H1 (cell line): ENCODE measurements around the gene DEK. TPM values are rescaled to one million over a fixed set of nuclear protein-coding genes. Genes with fewer than 3 reads are reported as not detected.

Source experiments
- CTCF ChIA-PET: fragments of 300-600 bp; sonication (Branson Sonifier 250); formaldehyde crosslinking; loops from one replicate; lab custom pipeline; 2021; ENCODE audit not compliant: partially characterized antibody; lab: Charles Lee
- POLR2A ChIA-PET: fragments of 300-600 bp; sonication (Branson Sonifier 250); formaldehyde crosslinking; loops from one replicate; lab custom pipeline; 2021; ENCODE audit warnings: inconsistent platforms; ENCODE audit not compliant: partially characterized antibody; lab: Charles Lee
- DNase-seq, 2 experiments: peaks; one replicate each; pipeline versions ENCODE4 v3.0.0 to v3.0.0-alpha.2; 2010 to 2022; ENCODE audit warnings: low spot score in 2 of 2, low read depth in 1 of 2, mixed read lengths in 1 of 2
- FAIRE-seq: peaks from 2 replicates; lab custom pipeline; 2011; peaks lifted over from hg19 to GRCh38; lab: Jason Lieb, UNC
- H2AFZ ChIP-seq: 2 replicates; pipeline ENCODE4 v1.8.1; 2012; ENCODE audit warnings: low read length, inconsistent platforms
- H2AK5ac ChIP-seq: 2 replicates; pipeline ENCODE4 v1.6.1; 2013; ENCODE audit warnings: low read depth, low read length
- H2BK120ac ChIP-seq: replicated peaks from 2 replicates; pipeline ENCODE3; 2013; ENCODE audit warnings: low read depth, low read length, inconsistent platforms
- H2BK12ac ChIP-seq: 2 replicates; pipeline ENCODE4 v1.6.1; 2013; ENCODE audit warnings: low read depth, low read length
- H2BK15ac ChIP-seq: 2 replicates; pipeline ENCODE4 v1.6.1; 2013; ENCODE audit warnings: low read length
- H2BK20ac ChIP-seq: 2 replicates; pipeline ENCODE4 v1.6.1; 2013; ENCODE audit warnings: low read length
- H2BK5ac ChIP-seq: 2 replicates; pipeline ENCODE4 v1.6.1; 2013; ENCODE audit warnings: low read depth, low read length
- H3K14ac ChIP-seq: 2 replicates; pipeline ENCODE4 v1.6.1; 2013; ENCODE audit warnings: inconsistent platforms; ENCODE audit not compliant: insufficient read length
- H3K18ac ChIP-seq: 2 replicates; pipeline ENCODE4 v1.6.1; 2013; ENCODE audit warnings: low read length; ENCODE audit errors: extremely low read depth
- H3K23ac ChIP-seq: 2 replicates; pipeline ENCODE4 v1.6.1; 2013; ENCODE audit warnings: inconsistent platforms; ENCODE audit not compliant: insufficient read length
- H3K23me2 ChIP-seq: 2 replicates; pipeline ENCODE4 v1.6.1; 2013; ENCODE audit warnings: low read depth, low read length
- H3K27ac ChIP-seq: 2 replicates; pipeline ENCODE4 v1.6.1; 2011; ENCODE audit warnings: low read depth, low read length, inconsistent platforms
- H3K27me3 ChIP-seq, 4 experiments: replicated peaks in 1 of 4; 1 replicate in 1 of 4; 2 replicates in 3 of 4; pipeline versions ENCODE4 v1.6.1 to v1.8.1; 2011 to 2013; ENCODE audit warnings: low read length in 3 of 4, mild to moderate bottlenecking in 3 of 4, inconsistent platforms in 2 of 4, mixed read lengths in 2 of 4, moderate library complexity in 1 of 4; ENCODE audit not compliant: control insufficient read depth in 3 of 4, insufficient read depth in 3 of 4; ENCODE audit errors: extremely low read depth in 1 of 4
- H3K36me3 ChIP-seq, 4 experiments: 2 replicates each; pipeline versions ENCODE4 v1.6.1 to v1.8.1; 2011 to 2013; ENCODE audit warnings: mild to moderate bottlenecking in 4 of 4, low read length in 3 of 4, moderate library complexity in 2 of 4, control low read depth in 1 of 4, inconsistent platforms in 1 of 4; ENCODE audit not compliant: insufficient read depth in 4 of 4, control insufficient read depth in 2 of 4
- H3K4ac ChIP-seq: replicated peaks from 2 replicates; pipeline ENCODE3; 2013; ENCODE audit warnings: low read length, low read depth, mixed read lengths, inconsistent platforms; ENCODE audit not compliant: insufficient read length
- H3K4me1 ChIP-seq, 4 experiments: replicated peaks in 1 of 4; 1 replicate in 1 of 4; 2 replicates in 3 of 4; pipeline versions ENCODE4 v1.6.1 to v1.8.1; 2011 to 2013; ENCODE audit warnings: low read length in 3 of 4, inconsistent platforms in 2 of 4, mixed read lengths in 1 of 4; ENCODE audit not compliant: insufficient read depth in 4 of 4, control insufficient read depth in 3 of 4
- H3K4me2 ChIP-seq, 2 experiments: 2 replicates each; pipeline versions ENCODE4 v1.6.1 to v1.8.1; 2011 to 2013; ENCODE audit warnings: low read depth in 2 of 2, low read length in 2 of 2, control low read depth in 1 of 2, inconsistent platforms in 1 of 2, mild to moderate bottlenecking in 1 of 2; ENCODE audit not compliant: insufficient read depth in 1 of 2
- H3K4me3 ChIP-seq, 4 experiments: fragments of 200-600, 300-600 bp in 1 of 4; sonication (generic), shearing (Covaris generic), sonication (Bioruptor Twin) in 1 of 4; 2 replicates each; pipeline versions ENCODE4 v1.5.1 to v1.8.1; 2011 to 2016; ENCODE audit warnings: low read length in 4 of 4, low read depth in 3 of 4, control low read depth in 2 of 4, inconsistent platforms in 2 of 4, mild to moderate bottlenecking in 2 of 4, mixed read lengths in 1 of 4, moderate library complexity in 1 of 4; ENCODE audit not compliant: insufficient read depth in 2 of 4; ENCODE audit errors: extremely low read depth in 1 of 4
- H3K56ac ChIP-seq: replicated peaks from 2 replicates; pipeline ENCODE3; 2013; ENCODE audit warnings: low read depth, mild to moderate bottlenecking, mixed read lengths, low read length, inconsistent platforms; ENCODE audit not compliant: insufficient read length
- H3K79me1 ChIP-seq: 2 replicates; pipeline ENCODE4 v1.6.1; 2013; ENCODE audit warnings: low read depth, low read length, control low read depth
- H3K79me2 ChIP-seq, 2 experiments: 2 replicates each; pipeline versions ENCODE4 v1.6.1 to v1.8.1; 2012 to 2013; ENCODE audit warnings: low read length in 2 of 2, mild to moderate bottlenecking in 2 of 2, inconsistent platforms in 1 of 2; ENCODE audit not compliant: insufficient read depth in 2 of 2, control insufficient read depth in 1 of 2
- H3K9ac ChIP-seq, 4 experiments: replicated peaks in 1 of 4; 1 replicate in 1 of 4; 2 replicates in 3 of 4; pipeline versions ENCODE4 v1.6.1 to v1.8.1; 2011 to 2013; ENCODE audit warnings: low read depth in 3 of 4, low read length in 3 of 4, control low read depth in 2 of 4, mild to moderate bottlenecking in 2 of 4, moderate library complexity in 2 of 4, inconsistent platforms in 1 of 4; ENCODE audit errors: extremely low read depth in 1 of 4
- H3K9me3 ChIP-seq, 2 experiments: 2 replicates each; pipeline versions ENCODE4 v1.6.1 to v1.8.1; 2012 to 2013; ENCODE audit warnings: mild to moderate bottlenecking in 2 of 2, moderate library complexity in 2 of 2, control low read depth in 1 of 2, inconsistent platforms in 1 of 2, low read depth in 1 of 2, low read length in 1 of 2, mixed read lengths in 1 of 2; ENCODE audit not compliant: insufficient read depth in 2 of 2
- H4K20me1 ChIP-seq, 2 experiments: replicated peaks in 1 of 2; 2 replicates each; pipeline versions ENCODE3 to v1.8.1; 2011 to 2013; ENCODE audit warnings: inconsistent platforms in 2 of 2, low read length in 2 of 2, mild to moderate bottlenecking in 1 of 2; ENCODE audit not compliant: insufficient read depth in 2 of 2, control insufficient read depth in 1 of 2
- H4K5ac ChIP-seq: 2 replicates; pipeline ENCODE4 v1.6.1; 2013; ENCODE audit warnings: low read length, low read depth, mixed read lengths, inconsistent platforms; ENCODE audit not compliant: insufficient read length
- H4K8ac ChIP-seq: 2 replicates; pipeline ENCODE4 v1.8.0; 2013; ENCODE audit warnings: mild to moderate bottlenecking, moderate library complexity, low read length, inconsistent platforms; ENCODE audit not compliant: insufficient read depth; ENCODE audit errors: extremely low read depth
- H4K91ac ChIP-seq: replicated peaks from 2 replicates; pipeline ENCODE3; 2013; ENCODE audit warnings: low read length, mixed read lengths, inconsistent platforms; ENCODE audit not compliant: insufficient read length
- BACH1 ChIP-seq: IDR thresholded peaks from 2 replicates; pipeline ENCODE4 v1.6.1; 2012; ENCODE audit warnings: low read length, improper control_type of control experiment
- CTBP2 ChIP-seq: IDR thresholded peaks from 2 replicates; pipeline ENCODE4 v1.7.0; 2011; ENCODE audit warnings: borderline replicate concordance, mild to moderate bottlenecking, moderate library complexity, mixed read lengths, low read length; ENCODE audit not compliant: insufficient read depth, insufficient read length
- CTCF ChIP-seq, 3 experiments: IDR thresholded peaks; 1 replicate in 2 of 3; 2 replicates in 1 of 3; pipeline versions ENCODE4 v1.5.1 to v1.6.1; 2011; ENCODE audit warnings: low read length in 3 of 3, mild to moderate bottlenecking in 3 of 3, inconsistent platforms in 2 of 3, low read depth in 1 of 3, moderate library complexity in 1 of 3; ENCODE audit not compliant: insufficient read depth in 1 of 3; ENCODE audit errors: control extremely low read depth in 1 of 3
- E2F6 ChIP-seq: IDR thresholded peaks from 2 replicates; pipeline ENCODE4 v1.6.1; 2012; ENCODE audit warnings: inconsistent platforms
- FOSL1 ChIP-seq: IDR thresholded peaks from 2 replicates; pipeline ENCODE4 v1.6.1; 2011; ENCODE audit warnings: mild to moderate bottlenecking, low read depth, low read length, moderate library complexity; ENCODE audit not compliant: insufficient read depth
- GABPA ChIP-seq: IDR thresholded peaks from 2 replicates; pipeline ENCODE4 v1.6.1; 2011; ENCODE audit warnings: mild to moderate bottlenecking, low read length, moderate library complexity, borderline replicate concordance; ENCODE audit not compliant: insufficient read depth
- HDAC6 ChIP-seq: IDR thresholded peaks from one replicate; pipeline ENCODE4 v1.7.1; 2012; ENCODE audit warnings: low read depth, mild to moderate bottlenecking, inconsistent platforms, low read length, moderate library complexity
- KDM4A ChIP-seq: IDR thresholded peaks from one replicate; pipeline ENCODE4 v1.7.1; 2012; ENCODE audit warnings: low read depth, mild to moderate bottlenecking, moderate library complexity, low read length, inconsistent platforms; ENCODE audit not compliant: severe bottlenecking
- RFX5 ChIP-seq: IDR thresholded peaks from 2 replicates; pipeline ENCODE4 v1.6.1; 2011; ENCODE audit warnings: low read depth, low read length, improper control_type of control experiment, borderline replicate concordance
- SIN3A ChIP-seq, 2 experiments: IDR thresholded peaks in 1 of 2; conservative IDR thresholded peaks in 1 of 2; 2 replicates each; pipeline ENCODE4 v1.6.1; 2011 to 2012; ENCODE audit warnings: low read length in 2 of 2, improper control_type of control experiment in 1 of 2, low read depth in 1 of 2, mild to moderate bottlenecking in 1 of 2
- whole genome bisulfite sequencing, 2 experiments: shearing (Covaris generic) in 1 of 2; methylation state at CpG; one replicate each; pipeline versions ENCODE4 v1.1.6 to v1.1.7; 2013 to 2015; ENCODE audit warnings: low lambda C conversion rate in 2 of 2, mixed read lengths in 2 of 2, inconsistent platforms in 1 of 2, low coverage in 1 of 2, missing lambda C conversion rate in 1 of 2; ENCODE audit not compliant: insufficient replicate concordance in 2 of 2, insufficient coverage in 1 of 2, insufficient read length in 1 of 2; ENCODE audit errors: extremely low coverage in 1 of 2, missing lambda C conversion rate in 1 of 2; 5-methylcytosine and 5-hydroxymethylcytosine counted together
- polyA plus RNA-seq, 7 experiments: library from polyadenylated mRNA; depleted of rRNA in 3 of 7; stranded (reverse) in 5 of 7; unstranded in 2 of 7; fragments of >200 nt in 5 of 7; fragments of 200-250 nt in 2 of 7; gene quantifications; 1 replicate in 5 of 7; 2 replicates in 1 of 7; 4 replicates in 1 of 7; pipeline versions ENCODE4 v1.2.1 to v1.2.3, GENCODE V29; 2011 to 2013; ENCODE audit warnings: missing spikeins in 2 of 7, mixed read lengths in 2 of 7
- total RNA-seq: library from RNA; stranded (reverse); fragmentation: NEBNext Ultra II Directional; extraction: Animal tissue kit (Norgen Biotek cat#: 25700); gene quantifications from 2 replicates; pipeline ENCODE4 v1.2.1, GENCODE V29; 2021

Gene DEK
- total and polyA plus RNA-seq, 2 of the 8 experiments (the other 6 are each of a cell fraction or from before 2014, with no cell fraction given): 40.0 to 228 TPM

GRCh38 chr6:18192026-18192425 lies 72.3 kb downstream of the DEK start:
- Histone ChIP-seq H4K5ac (no peak overlapping the region), H3K23me2 (no peaks in the 10 kb centered on the region), H3K79me1 (no peaks in the 10 kb centered on the region), H2BK20ac (no peak overlapping the region), H3K14ac (no peak overlapping the region), H4K8ac (no peak overlapping the region), H2BK12ac (no peak overlapping the region), H4K20me1 (no peaks in the 10 kb centered on the region), H3K18ac (no peak overlapping the region), H2BK120ac (no peak overlapping the region), H3K27me3 (no peaks in the 10 kb centered on the region), H3K56ac (no peak overlapping the region), H2BK15ac (no peak overlapping the region), H3K36me3 (peaks cover 0 to 5% (median 0%) of the 10 kb centered on the region in 4 experiments; a peak in 1 of 8 replicates), H2BK5ac (no peak overlapping the region), H2AK5ac (no peak overlapping the region), H3K9ac (no peak overlapping the region), H2AFZ (no peak overlapping the region), H3K23ac (no peak overlapping the region), H3K9me3 (no peaks in the 10 kb centered on the region), H3K4ac (no peak overlapping the region), H3K27ac (no peak overlapping the region), H3K4me1 (peaks cover 0 to 7% (median 3%) of the 10 kb centered on the region in 4 experiments; a peak in 4 of 7 replicates), H4K91ac (no peak overlapping the region), H3K4me3 (no peak overlapping the region), H3K79me2 (no peaks in the 10 kb centered on the region), H3K4me2 (no peak overlapping the region)
- no peak for FAIRE-seq
- WGBS, 2 experiments: 95% methylated on average over 3 of the region's 3 CpGs; no CpG with 5 or more reads in 1 of the 2 experiments
- DNase-seq: no peak
- ChIA-PET POLR2A (no interaction called here), CTCF (interaction anchor here (0.9 to 1.3 kb wide), 3 partner anchors 8 to 111 kb away, joined by 3 read pairs; no protein-coding TSS in a partner anchor)
- no peak for TF ChIP-seq HDAC6
- no peak for TF ChIP-seq KDM4A
- no peak for TF ChIP-seq GABPA
- no peak for TF ChIP-seq SIN3A (conservative IDR thresholded peaks at IDR 0.05 in 1 of 2, IDR thresholded peaks at IDR 0.05 in 1 of 2; ENCODE audit: low read depth in 1 of 2, low read length in 2 of 2)
- TF ChIP-seq BACH1: no peak
- TF ChIP-seq CTCF (IDR thresholded peaks at IDR 0.05; ENCODE audit: control extremely low read depth in 1 of 3, insufficient read depth in 1 of 3, low read depth in 1 of 3, low read length in 3 of 3): no peak
- TF ChIP-seq E2F6: no peak
- no peak for TF ChIP-seq FOSL1
- TF ChIP-seq CTBP2: no peak
- TF ChIP-seq RFX5: no peak
